A549 (cell line): ENCODE measurements around the gene ATP5IF1. TPM values are rescaled to one million over a fixed set of nuclear protein-coding genes. Genes with fewer than 3 reads are reported as not detected.

ENCODE experiments used
- ATAC-seq, 2 experiments: fragments of 200-7000 bp in 1 of 2; fragments of >200 bp in 1 of 2; cut with Nextera tagmentation in 1 of 2; cut with Tn5 transposase in 1 of 2; 3 replicates each; pipeline versions ENCODE4 v1.8.0 to v1.9.1; 2018 to 2020; ENCODE audit warnings: mild to moderate bottlenecking in 1 of 2, moderate library complexity in 1 of 2
- CTCF ChIA-PET: fragments of 300-600 bp; sonication (Branson Sonifier 250); formaldehyde crosslinking; extraction: SDS; loops from one replicate; lab custom pipeline; 2021; ENCODE audit warnings: antibody characterized with exemption, inconsistent platforms; lab: Yijun Ruan, JAX
- POLR2A ChIA-PET: fragments of 350-600 bp; formaldehyde crosslinking; extraction: SDS; loops from one replicate; lab custom pipeline; 2021; ENCODE audit warnings: antibody characterized with exemption, inconsistent platforms; lab: Yijun Ruan, JAX
- DNase-seq, 2 experiments: peaks; one replicate each; pipeline versions ENCODE4 v3.0.0 to v3.0.0-alpha.2; 2011 to 2016; ENCODE audit warnings: low read depth in 1 of 2, low spot score in 1 of 2
- FAIRE-seq: peaks from 2 replicates; lab custom pipeline; 2011; peaks lifted over from hg19 to GRCh38; lab: Jason Lieb, UNC
- H3K27ac ChIP-seq, 2 experiments: fragments of >200 bp; sonication (Bioruptor Twin); formaldehyde crosslinking; 3 replicates each; pipeline ENCODE4 v1.5.1; 2016 to 2017
- H3K4me1 ChIP-seq: fragments of >200 bp; sonication (Bioruptor Twin); formaldehyde crosslinking; 3 replicates; pipeline ENCODE4 v1.6.1; 2016
- H3K4me2 ChIP-seq: fragments of >200 bp; sonication (Bioruptor Twin); formaldehyde crosslinking; 3 replicates; pipeline ENCODE4 v1.6.1; 2016
- H3K4me3 ChIP-seq: fragments of >200 bp; sonication (Bioruptor Twin); formaldehyde crosslinking; 3 replicates; pipeline ENCODE4 v1.5.1; 2016
- H3K9me3 ChIP-seq: fragments of >200 bp; sonication (Bioruptor Twin); formaldehyde crosslinking; 3 replicates; pipeline ENCODE4 v1.6.1; 2016
- CHD2 ChIP-seq: fragments of 150-350 bp; IDR thresholded peaks from 2 replicates; pipeline ENCODE4 v1.6.1; 2014; ENCODE audit warnings: low read length; ENCODE audit not compliant: partially characterized antibody
- HOXA7 ChIP-seq: fragments of 250-450 bp; sonication (Bioruptor Pico); IDR thresholded peaks from 2 replicates; pipeline ENCODE4 v1.5.0; 2020; ENCODE audit warnings: mild to moderate bottlenecking, moderate library complexity
- HOXB5 ChIP-seq: fragments of 250-450 bp; sonication (Bioruptor Pico); IDR thresholded peaks from 2 replicates; pipeline ENCODE4 v1.5.0; 2020; ENCODE audit warnings: mild to moderate bottlenecking, moderate library complexity
- JUN ChIP-seq, 2 experiments: fragments of >200 bp; sonication (Bioruptor Twin); formaldehyde crosslinking; IDR thresholded peaks; 2 replicates in 1 of 2; 3 replicates in 1 of 2; pipeline ENCODE4 v1.6.1; 2016 to 2017
- MAFK ChIP-seq: fragments of 450-650 bp; IDR thresholded peaks from 2 replicates; pipeline ENCODE4 v1.6.1; 2014; ENCODE audit not compliant: partially characterized antibody
- RAD21 ChIP-seq, 2 experiments: fragments of >200 bp in 1 of 2; sonication (Bioruptor Twin) in 1 of 2; formaldehyde crosslinking in 1 of 2; IDR thresholded peaks in 1 of 2; conservative IDR thresholded peaks in 1 of 2; 2 replicates in 1 of 2; 3 replicates in 1 of 2; pipeline ENCODE4 v1.6.1; 2012 to 2018; ENCODE audit warnings: inconsistent platforms in 1 of 2
- SREBF2 ChIP-seq: fragments of 450-650 bp; IDR thresholded peaks from 2 replicates; pipeline ENCODE4 v1.6.1; 2014; ENCODE audit warnings: mild to moderate bottlenecking, moderate library complexity
- WGBS: methylation state at CpG from one replicate; pipeline ENCODE4 v1.1.6; 2017; ENCODE audit errors: missing lambda C conversion rate; 5-methylcytosine and 5-hydroxymethylcytosine counted together
- polyA plus RNA-seq, 4 experiments: library from polyadenylated mRNA; depleted of rRNA in 3 of 4; stranded (reverse); fragments of >200 nt; fragmentation: RNase III in 1 of 4; extraction: RNeasy Plus Mini Kit Qiagen cat#74134 plus additional on column Dnase treatment in 1 of 4; gene quantifications; 2 replicates in 3 of 4; 3 replicates in 1 of 4; pipeline ENCODE4 v1.2.3, GENCODE V29; 2011 to 2017
- TF ChIP-seq, protein P1 (sequence below): fragments of 450-650 bp; IDR thresholded peaks from 2 replicates; pipeline ENCODE4 v1.6.1; 2014; ENCODE audit warnings: antibody characterized with exemption
- TF ChIP-seq, protein P2 (sequence below): fragments of >200 bp; sonication (Bioruptor Twin); formaldehyde crosslinking; IDR thresholded peaks from 2 replicates; pipeline ENCODE4 v1.6.1; 2016
- TF ChIP-seq, protein P3 (sequence below): fragments of 200-600 bp; sonication (generic); IDR thresholded peaks from 2 replicates; pipeline ENCODE4 v1.6.1; 2016; ENCODE audit warnings: antibody characterized with exemption, mild to moderate bottlenecking, moderate library complexity
- TF ChIP-seq, protein P4 (sequence below): fragments of >200 bp; sonication (Bioruptor Twin); formaldehyde crosslinking; IDR thresholded peaks from 3 replicates; pipeline ENCODE4 v1.5.1; 2016

The ATP5IF1 gene
- polyA plus RNA-seq, 2 of the 4 experiments (the other 2 are of a cell fraction) = 178 to 234 TPM

DNA sequence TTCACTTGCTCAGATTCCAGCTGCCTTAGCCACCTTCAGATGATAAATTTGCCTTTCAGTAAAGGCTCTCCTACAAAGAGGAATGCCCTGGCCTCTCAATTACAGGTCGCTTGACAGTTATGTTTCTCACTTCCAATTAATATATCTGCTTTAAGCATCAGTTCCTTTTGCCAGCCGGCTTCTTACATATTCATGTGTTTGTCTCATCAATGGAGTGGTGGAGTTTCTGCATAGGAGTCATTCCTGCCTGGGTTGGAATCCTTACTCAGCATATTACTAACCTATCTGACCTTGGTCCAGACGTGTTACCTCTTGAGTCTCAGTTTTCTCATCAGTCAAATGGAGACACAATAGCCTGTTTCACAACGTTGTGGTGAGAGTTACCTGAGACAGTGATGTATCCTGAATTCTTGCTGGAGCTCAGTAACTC lies 14.0 kb downstream of the ATP5IF1 start:
- POLR2A ChIA-PET = interaction anchor here (0.6 to 2.0 kb wide), 7 partner anchors 9 to 399 kb away, joined by 3 to 25 read pairs (median 5); partner anchors contain the start of genes MED18, PHACTR4, RNU11 and SESN2
- ATAC-seq = no peak

DNA sequence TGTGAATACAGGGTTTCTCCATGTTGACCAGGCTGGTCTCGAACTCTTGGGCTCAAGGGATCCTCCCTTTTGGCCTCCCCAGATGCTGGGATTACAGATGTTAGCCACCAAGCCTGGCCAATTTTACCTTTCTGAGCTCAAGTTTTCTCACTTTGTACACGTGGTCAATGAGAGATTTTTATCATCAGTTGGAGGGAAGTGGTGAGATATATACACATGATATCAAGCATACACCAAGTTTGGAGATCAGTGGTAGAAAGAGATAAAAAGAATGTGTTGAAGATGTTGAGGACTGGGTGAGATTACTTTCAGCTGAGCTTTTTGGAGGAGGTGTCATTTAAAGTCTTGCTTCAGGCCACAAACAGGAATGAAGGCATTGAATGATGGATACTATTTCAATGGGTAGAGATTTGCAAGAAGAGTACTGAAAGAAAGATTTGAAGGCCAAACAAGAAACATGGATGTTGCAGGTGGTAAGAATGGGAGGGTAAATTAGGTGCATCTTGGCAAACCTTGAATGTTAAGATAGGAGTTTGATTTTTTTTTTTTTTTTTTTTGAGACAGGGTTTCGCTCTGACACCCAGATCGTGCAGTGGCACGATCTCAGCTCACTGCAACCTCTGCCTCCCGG lies 20.4 kb downstream of the ATP5IF1 start:
- Histone ChIP-seq H3K27ac (0 out of 6 replicates have a peak overlapping the region, but pooled peaks of 1 of the 2 experiments have one; percentile 28), H3K4me1 (peaks cover 17% of the 10 kb centered on the region), H3K9me3 (no peaks in the 10 kb centered on the region), H3K4me3 (no peak overlapping the region), H3K4me2 (no peak overlapping the region)
- POLR2A ChIA-PET = interaction anchor here (0.7 kb wide), 1 partner anchor 10 kb away, joined by 3 read pairs; no protein-coding TSS in a partner anchor
- ATAC-seq (no peak), DNase-seq (no peak), FAIRE-seq (no peak)
- WGBS = 72% methylated on average over 6 of the region's 6 CpGs
- CTCF ChIA-PET = interaction anchor here (0.6 to 5.3 kb wide), 3 partner anchors 8 to 104 kb away, joined by 4 to 34 read pairs (median 6); no protein-coding TSS in a partner anchor
- TF ChIP-seq, protein P1, sequence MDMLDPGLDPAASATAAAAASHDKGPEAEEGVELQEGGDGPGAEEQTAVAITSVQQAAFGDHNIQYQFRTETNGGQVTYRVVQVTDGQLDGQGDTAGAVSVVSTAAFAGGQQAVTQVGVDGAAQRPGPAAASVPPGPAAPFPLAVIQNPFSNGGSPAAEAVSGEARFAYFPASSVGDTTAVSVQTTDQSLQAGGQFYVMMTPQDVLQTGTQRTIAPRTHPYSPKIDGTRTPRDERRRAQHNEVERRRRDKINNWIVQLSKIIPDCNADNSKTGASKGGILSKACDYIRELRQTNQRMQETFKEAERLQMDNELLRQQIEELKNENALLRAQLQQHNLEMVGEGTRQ = no peak
- TF ChIP-seq, protein P2, sequence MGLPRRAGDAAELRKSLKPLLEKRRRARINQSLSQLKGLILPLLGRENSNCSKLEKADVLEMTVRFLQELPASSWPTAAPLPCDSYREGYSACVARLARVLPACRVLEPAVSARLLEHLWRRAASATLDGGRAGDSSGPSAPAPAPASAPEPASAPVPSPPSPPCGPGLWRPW = no peak
- TF ChIP-seq JUN (IDR thresholded peaks at IDR 0.05) (no peak), HOXB5 (no peak), SREBF2 (no peak), RAD21 (conservative IDR thresholded peaks at IDR 0.05 in 1 of 2, IDR thresholded peaks at IDR 0.05 in 1 of 2) (no peak), CHD2 (no peak), HOXA7 (CRISPR knock-in tag) (no peak)
- TF ChIP-seq, protein P3, sequence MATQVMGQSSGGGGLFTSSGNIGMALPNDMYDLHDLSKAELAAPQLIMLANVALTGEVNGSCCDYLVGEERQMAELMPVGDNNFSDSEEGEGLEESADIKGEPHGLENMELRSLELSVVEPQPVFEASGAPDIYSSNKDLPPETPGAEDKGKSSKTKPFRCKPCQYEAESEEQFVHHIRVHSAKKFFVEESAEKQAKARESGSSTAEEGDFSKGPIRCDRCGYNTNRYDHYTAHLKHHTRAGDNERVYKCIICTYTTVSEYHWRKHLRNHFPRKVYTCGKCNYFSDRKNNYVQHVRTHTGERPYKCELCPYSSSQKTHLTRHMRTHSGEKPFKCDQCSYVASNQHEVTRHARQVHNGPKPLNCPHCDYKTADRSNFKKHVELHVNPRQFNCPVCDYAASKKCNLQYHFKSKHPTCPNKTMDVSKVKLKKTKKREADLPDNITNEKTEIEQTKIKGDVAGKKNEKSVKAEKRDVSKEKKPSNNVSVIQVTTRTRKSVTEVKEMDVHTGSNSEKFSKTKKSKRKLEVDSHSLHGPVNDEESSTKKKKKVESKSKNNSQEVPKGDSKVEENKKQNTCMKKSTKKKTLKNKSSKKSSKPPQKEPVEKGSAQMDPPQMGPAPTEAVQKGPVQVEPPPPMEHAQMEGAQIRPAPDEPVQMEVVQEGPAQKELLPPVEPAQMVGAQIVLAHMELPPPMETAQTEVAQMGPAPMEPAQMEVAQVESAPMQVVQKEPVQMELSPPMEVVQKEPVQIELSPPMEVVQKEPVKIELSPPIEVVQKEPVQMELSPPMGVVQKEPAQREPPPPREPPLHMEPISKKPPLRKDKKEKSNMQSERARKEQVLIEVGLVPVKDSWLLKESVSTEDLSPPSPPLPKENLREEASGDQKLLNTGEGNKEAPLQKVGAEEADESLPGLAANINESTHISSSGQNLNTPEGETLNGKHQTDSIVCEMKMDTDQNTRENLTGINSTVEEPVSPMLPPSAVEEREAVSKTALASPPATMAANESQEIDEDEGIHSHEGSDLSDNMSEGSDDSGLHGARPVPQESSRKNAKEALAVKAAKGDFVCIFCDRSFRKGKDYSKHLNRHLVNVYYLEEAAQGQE = no peak
- TF ChIP-seq, protein P4, sequence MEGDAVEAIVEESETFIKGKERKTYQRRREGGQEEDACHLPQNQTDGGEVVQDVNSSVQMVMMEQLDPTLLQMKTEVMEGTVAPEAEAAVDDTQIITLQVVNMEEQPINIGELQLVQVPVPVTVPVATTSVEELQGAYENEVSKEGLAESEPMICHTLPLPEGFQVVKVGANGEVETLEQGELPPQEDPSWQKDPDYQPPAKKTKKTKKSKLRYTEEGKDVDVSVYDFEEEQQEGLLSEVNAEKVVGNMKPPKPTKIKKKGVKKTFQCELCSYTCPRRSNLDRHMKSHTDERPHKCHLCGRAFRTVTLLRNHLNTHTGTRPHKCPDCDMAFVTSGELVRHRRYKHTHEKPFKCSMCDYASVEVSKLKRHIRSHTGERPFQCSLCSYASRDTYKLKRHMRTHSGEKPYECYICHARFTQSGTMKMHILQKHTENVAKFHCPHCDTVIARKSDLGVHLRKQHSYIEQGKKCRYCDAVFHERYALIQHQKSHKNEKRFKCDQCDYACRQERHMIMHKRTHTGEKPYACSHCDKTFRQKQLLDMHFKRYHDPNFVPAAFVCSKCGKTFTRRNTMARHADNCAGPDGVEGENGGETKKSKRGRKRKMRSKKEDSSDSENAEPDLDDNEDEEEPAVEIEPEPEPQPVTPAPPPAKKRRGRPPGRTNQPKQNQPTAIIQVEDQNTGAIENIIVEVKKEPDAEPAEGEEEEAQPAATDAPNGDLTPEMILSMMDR = no peak

More for the DNA sequence above, 14.0 kb downstream of the ATP5IF1 start:
- no peaks in the 10 kb centered on the region for H3K9me3 ChIP-seq
- FAIRE-seq (no peak), DNase-seq (no peak)
- peaks cover 45% of the 10 kb centered on the region for H3K4me1 ChIP-seq
- H3K27ac ChIP-seq = peak overlapping the region; percentile 74 to 85
- TF ChIP-seq, protein P3 = no peak
- peak; percentile 87 for TF ChIP-seq MAFK
- TF ChIP-seq JUN (IDR thresholded peaks at IDR 0.05) = 0 out of 5 replicates have a peak, but pooled peaks of 1 of the 2 experiments have one; percentile 2
- H3K4me2 ChIP-seq = peak overlapping the region; percentile 90
- H3K4me3 ChIP-seq = no peak overlapping the region
- CTCF ChIA-PET = interaction anchor here (1.3 to 4.8 kb wide), 10 partner anchors 9 to 160 kb away, joined by 3 to 47 read pairs (median 15); partner anchors contain the start of genes MED18, PHACTR4 and SESN2
- 47% methylated on average over 4 of the region's 4 CpGs for WGBS
